Amniotic stem cell (primary cell): ENCODE data around the gene MMGT1.

Experiments
- DNase-seq: peaks from one replicate; lab custom pipeline; 2025; lab: John Stamatoyannopoulos, UW

MMGT1 gene

GRCh38 chrX:135973548-135974278 is at the start of gene MMGT1:
Gene MMGT1, minus strand, starts transcription at chrX:135973988. Its CDS starts 313 bp downstream, at chrX:135973675.
- DNase-seq, result peak; percentile 56

DNA sequence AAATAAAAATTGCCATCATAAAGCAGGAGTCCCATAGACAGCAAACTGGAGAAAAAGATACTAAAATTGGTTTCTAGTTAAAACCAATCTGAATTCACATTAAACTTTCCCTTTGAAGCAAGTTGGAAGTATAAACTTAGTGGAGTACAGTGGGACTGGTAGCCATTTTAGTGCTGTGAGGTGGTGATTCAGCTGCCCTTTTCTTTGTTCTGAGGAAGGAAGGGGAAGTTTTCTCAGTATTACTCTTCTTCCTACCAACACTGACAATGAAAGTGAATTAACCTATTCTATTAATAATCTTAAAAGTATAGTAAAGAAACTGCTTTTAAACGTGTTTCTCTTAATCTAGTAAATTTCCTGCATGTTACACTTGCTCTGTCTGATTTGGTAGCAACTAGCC is 48.1 kb upstream of the MMGT1 start:
- DNase-seq, result no peak

DNA sequence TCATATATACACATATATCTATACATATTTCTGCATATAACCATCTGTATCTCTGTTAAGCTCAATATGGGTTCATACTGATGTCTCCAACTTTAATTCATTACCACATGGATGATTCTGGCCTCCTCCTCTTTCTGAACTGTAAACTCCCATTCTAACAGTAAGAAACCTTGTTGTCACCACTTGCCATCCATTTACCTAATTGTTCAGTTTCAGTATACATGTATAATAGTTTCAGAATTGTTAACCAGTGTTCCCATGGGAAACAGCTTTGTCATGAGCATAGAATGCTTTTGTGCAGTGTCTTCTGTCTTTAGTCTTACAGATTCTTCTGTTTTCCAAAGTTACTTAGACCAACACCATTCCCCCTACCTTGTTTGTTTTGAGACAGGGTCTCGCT is 47.4 kb upstream of the MMGT1 start:
- DNase-seq, result no peak

GRCh38 chrX:136019226-136019625 is 45.4 kb upstream of the MMGT1 start:
- no peak for DNase-seq

DNA sequence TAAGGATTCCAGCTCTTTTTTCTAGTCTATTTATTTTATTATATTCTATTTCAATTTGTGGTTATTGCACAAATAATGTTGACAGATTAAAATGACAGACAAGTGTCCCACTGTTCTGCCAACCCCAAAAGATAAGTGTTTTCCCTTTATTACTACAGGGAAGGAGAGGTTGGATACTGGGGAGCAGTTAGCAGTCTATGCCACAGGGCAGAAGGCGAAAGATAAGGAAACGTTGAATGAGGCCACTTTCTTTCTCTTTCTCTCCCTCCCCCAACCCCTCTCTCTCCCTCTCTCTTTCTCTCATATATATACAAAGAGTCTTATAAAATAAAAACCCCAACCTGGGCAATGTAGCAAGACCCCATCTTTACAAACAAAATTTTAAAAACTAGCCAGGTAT is 43.1 kb upstream of the MMGT1 start:
- no peak for DNase-seq

- DNase-seq, result no peak
These were observed 41.2 kb upstream of the MMGT1 start for GRCh38 chrX:136015016-136015415.

GRCh38 chrX:135988245-135988644 is 14.5 kb upstream of the MMGT1 start:
- DNase-seq, result no peak

GRCh38 chrX:135985973-135986310 is 12.2 kb upstream of the MMGT1 start:
- no peak for DNase-seq

DNA sequence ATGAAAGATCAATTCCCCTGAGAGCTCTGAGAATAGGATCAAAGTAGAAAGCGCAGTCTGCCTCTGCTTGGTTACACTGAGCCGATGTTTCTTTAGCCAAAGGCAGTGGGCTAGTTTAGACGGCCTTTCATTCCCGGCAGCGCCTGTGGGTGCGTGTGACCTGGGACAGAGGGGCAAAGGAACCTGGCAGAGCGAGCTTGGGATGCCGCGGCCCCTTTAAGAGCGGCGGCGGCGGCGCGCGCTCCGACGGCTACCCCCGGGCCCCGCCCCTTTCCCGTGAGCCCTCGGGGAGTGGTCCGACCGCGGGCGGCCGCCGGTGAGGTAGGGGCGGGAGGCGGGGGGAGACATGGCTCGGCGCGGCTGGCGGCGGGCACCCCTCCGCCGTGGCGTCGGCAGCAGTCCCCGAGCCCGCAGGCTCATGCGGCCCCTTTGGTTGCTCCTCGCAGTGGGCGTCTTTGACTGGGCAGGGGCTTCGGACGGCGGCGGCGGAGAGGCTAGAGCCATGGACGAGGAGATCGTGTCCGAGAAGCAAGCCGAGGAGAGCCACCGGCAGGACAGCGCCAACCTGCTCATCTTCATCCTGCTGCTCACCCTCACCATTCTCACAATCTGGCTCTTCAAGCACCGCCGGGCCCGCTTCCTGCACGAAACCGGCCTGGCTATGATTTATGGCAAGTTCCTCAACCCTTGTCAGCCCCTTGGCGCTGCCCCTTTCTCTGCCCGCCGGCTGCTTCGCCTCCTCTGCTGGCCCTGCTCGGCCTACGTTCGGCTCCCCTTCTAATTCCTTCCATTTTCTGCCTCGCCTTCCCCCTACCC is 11.6 kb upstream of the MMGT1 start, which contains the start of gene SLC9A6:
TSS of gene SLC9A6 (plus strand) at position 279 of the 816 bp plus-strand sequence. CDS start at position 503, 224 bp downstream.
- DNase-seq, result no peak

GRCh38 chrX:135984791-135985156 is 11.0 kb upstream of the MMGT1 start:
- DNase-seq, result no peak

GRCh38 chrX:135984256-135984655 is 10.5 kb upstream of the MMGT1 start:
- no peak for DNase-seq

DNA sequence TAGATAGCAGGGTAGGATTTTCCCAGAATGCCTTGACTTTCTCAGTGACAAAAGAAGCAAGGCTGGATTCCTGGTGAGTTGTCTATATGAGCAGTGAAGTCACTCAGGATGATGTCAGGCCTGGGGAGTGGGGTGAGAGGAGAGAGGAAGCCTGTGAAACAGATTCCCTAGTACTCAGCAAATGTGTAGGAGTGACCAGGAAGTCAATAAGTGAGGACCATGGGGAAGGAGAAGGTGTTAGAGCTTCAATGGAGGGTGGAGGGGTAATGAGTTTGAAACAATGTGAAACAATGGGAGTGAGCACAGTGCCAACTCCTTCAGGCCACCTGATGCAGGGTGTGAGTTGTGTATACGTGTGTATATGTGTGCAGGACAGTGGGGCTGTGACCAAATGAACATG is 9.1 kb upstream of the MMGT1 start:
- no peak for DNase-seq

DNA sequence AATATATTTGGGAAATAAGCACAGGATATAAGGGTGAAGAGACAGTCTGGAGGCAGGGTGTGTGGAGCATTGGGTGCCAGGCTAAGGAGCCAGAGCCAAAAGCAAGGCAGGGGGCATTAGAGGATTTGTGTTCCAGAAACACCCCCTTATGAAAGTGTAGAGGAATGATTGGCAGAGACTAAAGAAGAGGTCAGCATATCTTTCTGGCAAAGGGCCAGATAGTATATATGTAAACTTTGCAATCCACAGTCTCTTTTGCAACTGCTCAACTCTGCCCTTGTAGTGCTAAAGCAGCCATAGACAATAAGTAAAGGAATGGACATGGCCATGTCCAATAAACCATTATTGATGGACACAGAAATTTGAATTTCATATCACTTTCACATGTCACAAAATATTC is 7.9 kb upstream of the MMGT1 start:
- no peak for DNase-seq

- no peak for DNase-seq
These were observed 7.2 kb upstream of the MMGT1 start for GRCh38 chrX:135981010-135981409.

GRCh38 chrX:135977611-135978010 is 3.8 kb upstream of the MMGT1 start:
- DNase-seq, result no peak

DNA sequence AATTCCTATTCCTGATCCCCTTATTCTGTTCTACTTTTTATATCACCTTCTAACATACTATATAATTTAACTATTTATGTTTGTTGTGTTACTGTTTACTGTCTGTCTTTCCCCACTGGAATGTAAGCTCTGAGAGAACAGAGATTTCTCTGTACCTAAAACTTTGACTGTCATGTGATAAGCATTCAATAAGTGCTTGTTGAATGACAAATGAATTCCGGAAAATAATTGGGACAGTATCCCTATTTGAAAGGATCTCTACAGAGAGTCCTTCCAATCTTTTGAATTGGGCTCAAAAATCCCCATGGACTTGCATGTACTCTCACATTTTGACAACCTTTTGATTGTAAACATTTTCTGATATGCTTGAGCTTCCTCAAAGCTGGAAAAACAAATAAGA is 1.6 kb upstream of the MMGT1 start:
- no peak for DNase-seq

DNA sequence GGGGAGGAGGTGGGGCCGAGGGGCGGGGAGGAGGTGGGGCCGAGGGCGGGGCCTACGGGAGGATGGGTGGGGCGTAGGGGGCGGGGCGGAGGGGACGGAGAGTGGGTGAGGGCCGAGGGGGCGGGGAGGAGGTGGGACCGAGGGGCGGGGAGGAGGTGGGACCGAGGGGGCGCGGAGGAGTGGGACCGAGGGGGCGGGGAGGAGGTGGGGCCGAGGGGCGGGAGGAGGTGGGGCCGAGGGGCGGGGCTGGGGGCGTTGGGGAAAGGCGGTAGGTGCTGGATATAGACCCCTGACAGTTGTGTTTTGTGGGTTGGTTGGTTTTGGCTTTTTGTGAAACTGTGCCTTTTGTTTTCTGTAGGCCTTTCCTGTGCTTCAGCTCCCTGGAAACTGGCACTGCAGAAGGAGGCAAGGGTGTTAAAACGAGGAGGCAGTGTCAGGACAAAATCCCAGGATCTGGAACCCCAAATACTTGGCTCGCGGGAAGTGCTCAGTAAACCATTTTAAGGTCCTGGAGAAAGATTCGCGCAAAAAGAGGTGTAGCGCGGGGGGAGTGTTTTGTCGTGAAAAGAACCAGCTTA is 580 bp upstream of the MMGT1 start:
- no peak for DNase-seq

DNA sequence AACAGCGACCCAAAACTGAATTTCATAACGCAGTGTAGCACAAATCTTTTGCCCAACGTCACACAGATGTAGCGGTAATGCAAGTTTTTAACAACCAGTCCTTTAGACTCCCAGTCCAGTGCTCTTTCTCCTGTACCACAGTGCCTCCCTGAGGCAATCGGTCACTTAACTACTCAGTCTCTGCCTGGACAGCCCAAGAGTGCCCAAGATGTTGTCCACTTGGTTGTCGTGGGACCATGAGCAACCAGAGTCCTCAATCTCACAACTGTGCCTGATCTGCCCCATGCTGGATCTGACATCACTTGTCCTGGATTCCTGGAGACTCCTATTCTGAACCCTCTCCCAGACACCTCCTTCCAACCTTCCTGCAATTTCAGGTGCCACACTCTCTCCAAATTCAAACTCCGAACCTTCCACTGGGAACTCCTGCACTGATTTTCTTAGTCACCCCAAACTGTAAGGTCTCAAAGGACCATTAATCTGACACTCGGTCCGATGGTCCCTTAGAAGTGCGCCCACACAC is 702 bp downstream of the MMGT1 start:
- DNase-seq, result no peak

GRCh38 chrX:135951291-135951690 is 22.5 kb downstream of the MMGT1 start:
- DNase-seq, result no peak

DNA sequence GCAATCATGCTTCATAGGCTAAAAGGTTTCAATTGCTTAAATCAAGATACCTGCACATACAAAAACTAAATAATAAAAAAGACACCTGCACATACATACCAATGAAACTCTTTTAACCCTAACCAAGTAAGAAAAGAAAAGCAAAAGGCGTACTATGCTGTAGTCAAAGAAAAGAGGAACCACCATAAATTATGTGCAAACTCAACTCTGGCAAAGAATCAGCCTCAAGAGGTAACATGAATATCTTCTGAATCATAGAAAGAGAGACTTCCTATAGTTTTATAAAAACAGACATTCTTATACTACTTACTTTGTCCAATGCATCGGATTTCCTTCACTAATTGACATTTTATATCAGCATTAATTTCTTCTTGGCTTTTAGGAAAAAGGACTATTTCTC is 29.3 kb downstream of the MMGT1 start:
- DNase-seq, result no peak

GRCh38 chrX:135931644-135932487 is 41.9 kb downstream of the MMGT1 start:
- DNase-seq, result no peak

- no peak for DNase-seq
These were observed 45.9 kb downstream of the MMGT1 start for GRCh38 chrX:135927897-135928296.
